ENCODE measurements around the gene CD48.

Gene CD48

DNA sequence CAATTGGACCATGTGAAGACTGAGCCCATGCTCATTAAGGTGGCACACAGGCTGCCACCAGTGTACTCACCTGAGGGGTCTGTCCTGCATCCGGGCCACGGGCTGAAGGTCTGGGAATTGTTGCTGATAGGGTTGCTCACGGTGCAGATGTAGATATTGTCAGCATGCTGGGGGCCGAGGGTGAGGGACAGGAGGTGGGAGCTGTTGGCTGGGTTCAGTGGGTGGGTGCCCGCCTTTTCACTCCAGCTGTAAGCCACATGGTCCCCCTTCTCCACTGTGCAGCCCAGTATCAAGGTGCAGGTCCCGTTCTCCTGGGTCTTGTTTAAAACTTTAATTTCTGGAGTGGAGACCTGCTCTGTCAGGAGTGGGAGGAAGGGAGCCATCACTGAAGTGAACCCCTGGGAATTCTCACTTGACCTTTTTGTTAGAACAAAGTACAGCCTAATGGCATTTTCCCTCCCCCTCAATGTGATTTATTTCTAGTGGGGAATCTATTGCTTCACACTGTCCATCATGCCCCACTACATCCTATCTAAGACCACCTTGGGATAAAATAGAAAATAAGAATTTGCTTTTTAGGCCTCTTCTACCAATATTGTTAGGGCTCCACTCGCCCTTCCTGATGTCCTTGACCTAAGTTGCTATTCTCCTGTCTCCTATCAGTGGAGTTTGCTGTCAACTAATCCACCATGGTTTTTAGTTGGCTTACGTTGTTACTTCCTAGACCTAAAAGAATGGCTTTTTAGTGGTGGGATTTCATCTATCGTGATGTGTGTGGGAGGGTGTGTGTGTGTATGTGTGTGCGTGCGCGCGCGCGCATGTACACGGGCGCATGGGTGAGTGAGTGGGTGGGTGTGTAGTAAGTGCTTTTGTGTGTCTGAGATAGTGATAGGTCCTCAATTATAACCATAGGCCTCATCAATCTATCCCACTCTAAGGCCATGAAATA lies 76.8 kb downstream of the CD48 start:
- no peak for DNase-seq (ENCODE audit: low read depth)

DNA sequence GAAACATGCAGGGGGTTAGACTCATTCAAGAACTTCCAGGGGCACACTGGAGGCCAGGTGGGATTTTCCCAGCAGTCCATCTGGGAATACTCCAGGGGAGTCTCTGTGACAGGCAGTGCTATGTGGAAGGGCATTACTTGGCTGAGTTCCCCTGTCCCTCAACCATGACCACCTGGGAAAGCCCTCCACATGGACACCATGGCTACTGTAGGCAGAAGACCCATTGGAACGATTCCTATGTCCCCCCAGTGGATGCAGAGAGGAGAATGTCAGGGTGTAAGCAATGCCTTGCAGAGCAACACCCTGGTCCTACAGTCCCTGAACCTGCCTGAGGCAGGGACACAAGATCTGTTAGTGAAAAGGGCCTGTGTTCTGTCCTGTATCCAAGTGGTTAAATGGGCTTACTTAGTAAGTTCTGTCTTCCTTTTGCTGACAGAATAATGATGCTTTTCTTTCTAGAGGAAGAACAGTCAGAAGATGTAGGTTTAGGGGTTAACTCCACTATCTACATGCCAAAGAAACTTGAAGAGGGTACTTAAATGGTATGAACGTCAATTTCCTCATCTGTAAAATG lies 78.2 kb downstream of the CD48 start:
- DNase-seq (ENCODE audit: low read depth): no peak

DNA sequence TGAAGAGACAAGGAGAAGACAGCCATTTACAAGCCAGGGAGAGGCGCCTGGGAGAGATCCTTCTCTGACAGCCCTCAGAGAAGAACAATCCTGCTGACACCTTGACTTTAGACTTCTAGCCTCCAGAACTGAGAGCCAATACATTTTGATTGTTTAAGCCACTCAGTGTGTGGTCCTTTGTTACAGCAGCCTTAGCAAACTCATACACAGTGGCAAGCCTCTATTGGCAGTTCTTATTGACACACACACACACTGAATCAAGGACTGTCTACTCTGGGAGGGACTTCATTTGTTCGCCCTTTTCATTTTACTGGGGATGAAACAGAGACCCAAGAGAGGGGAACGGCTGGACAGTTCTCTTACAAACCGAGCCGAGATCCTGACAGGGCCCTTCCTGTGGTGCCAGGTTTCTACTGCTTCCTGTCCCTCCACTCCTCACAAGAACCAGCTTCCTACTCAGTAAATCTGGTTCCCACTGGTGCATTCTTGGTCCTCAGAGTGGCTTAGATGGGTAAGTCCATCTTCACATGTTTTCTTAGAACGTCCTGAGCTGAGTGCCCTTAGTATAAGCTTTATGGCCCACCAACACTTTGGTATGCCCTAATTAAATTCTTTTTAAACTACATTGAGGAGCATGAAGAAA lies 79.5 kb downstream of the CD48 start:
- DNase-seq (ENCODE audit: low read depth): no peak

DNA sequence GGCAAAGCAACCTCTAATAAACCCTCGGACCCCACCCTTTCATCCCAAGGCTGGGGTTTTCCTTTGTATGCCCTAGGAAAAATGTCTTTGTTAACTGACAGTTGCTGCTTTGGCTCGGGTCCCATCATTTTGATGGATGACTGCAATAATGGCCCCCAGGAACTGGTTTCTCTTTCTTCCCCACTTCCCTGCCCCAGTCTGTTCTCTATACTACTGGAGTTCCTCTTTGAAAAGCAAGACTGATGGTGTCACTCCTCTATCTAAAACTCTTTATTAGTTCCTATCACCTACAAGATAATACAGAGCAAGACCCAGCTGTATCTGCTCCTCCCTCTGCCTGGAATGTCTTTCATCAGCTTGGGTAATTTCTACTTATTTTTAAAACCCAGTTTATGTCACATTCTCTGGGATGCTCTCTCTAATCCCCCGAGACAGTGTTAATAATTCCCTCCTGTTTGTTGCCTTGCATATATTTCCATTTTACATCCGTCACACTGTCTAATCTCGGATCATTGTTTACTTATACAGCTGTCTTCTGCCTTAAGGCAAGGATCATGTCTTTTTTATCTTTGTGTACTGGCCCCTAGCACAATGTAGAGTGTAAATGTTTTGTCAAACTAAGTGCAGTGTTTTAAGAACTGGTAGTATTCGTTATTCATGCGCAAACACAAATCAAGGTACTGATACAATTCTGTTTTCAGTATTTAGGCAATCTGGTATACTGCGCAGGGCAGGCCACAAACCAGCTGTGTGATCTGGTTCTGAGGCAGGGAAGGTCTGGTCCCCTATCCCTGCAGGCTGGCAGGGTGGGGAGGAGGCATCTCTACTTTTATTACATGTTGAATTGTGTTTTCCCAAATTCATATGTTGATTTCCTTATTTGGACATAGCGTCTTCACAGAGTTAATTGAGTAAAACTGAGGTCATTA lies 80.8 kb downstream of the CD48 start:
- DNase-seq (ENCODE audit: low read depth): no peak

DNA sequence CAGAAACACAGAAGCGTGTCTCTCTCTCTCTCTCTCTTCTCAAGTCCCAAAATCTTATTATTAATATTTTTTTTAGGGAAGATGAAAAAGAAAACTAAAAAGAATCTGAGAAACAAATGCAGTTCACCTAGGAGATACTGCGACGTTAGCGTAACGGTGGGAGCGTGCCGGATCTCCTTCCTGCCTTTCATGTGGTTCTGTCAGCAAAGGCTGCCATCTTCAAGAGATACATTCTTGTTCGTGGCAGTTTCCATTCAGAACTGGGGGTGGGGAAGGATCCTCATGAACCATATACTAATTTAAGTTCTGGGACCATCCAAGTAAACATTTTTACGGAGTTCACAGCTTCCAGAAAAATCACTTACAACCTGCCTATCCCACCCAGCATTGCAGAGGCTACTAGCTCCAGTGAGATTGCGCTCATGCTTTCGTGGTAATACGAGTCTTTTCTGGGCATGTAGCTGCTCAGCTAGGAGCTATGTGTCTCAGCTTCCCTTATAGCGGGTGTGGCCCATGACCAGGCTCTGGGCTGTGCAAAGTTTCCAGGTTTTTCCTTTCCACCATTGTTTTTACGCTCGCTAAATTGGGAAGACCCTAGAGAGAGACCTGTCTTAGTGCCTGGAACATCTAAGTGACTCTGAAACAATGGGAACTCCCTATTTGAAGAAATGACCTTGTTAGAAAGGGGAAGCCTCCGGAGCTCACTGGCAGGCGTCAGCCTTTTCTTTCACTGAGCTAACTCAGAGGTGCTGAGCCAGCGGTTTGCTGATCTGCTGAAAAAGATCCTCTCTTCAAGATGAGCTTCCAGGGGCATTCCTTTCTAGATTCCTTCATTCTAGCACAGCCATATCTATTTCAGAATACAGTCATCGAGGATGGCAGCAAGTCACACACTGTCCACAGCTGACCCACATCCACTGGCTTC lies 82.1 kb downstream of the CD48 start:
- DNase-seq (ENCODE audit: low read depth): peak; percentile 53

DNA sequence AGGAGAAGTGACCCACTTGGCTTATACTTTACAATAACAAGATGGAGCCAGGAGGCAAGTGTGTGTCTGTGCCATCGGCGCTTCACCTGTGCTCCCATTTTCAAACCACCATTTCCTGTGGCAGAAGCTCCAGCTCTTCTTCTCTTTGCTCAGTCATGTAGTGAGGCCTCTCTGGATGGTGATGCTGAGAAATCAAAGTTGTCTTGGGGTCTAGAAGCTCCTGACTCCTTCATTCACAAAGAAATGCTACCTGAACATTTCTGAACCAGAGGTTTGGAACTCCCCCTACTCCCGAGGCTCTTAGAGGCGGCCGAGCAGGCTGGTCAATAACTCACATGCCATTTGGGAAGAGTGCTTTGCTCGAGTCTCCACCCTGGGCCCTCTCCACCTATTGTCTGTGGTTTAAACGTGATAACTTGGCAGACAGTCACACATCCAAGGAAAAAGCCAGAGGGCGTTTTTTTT lies 82.8 kb downstream of the CD48 start:
- DNase-seq (ENCODE audit: low read depth): no peak
